A549 (cell line): ENCODE results near the gene PLA2G4A. TPM values are rescaled to one million over a fixed set of nuclear protein-coding genes. Genes with fewer than 3 reads are reported as not detected.

ENCODE experiments used
- ATAC-seq, 2 experiments: fragments of 200-7000 bp in 1 of 2; fragments of >200 bp in 1 of 2; cut with Nextera tagmentation in 1 of 2; cut with Tn5 transposase in 1 of 2; 3 replicates each; pipeline versions ENCODE4 v1.8.0 to v1.9.1; 2018 to 2020; ENCODE audit warnings: mild to moderate bottlenecking in 1 of 2, moderate library complexity in 1 of 2
- CTCF ChIA-PET: fragments of 300-600 bp; sonication (Branson Sonifier 250); formaldehyde crosslinking; extraction: SDS; loops from one replicate; lab custom pipeline; 2021; ENCODE audit warnings: antibody characterized with exemption, inconsistent platforms; lab: Yijun Ruan, JAX
- POLR2A ChIA-PET: fragments of 350-600 bp; formaldehyde crosslinking; extraction: SDS; loops from one replicate; lab custom pipeline; 2021; ENCODE audit warnings: antibody characterized with exemption, inconsistent platforms; lab: Yijun Ruan, JAX
- DNase-seq, 2 experiments: peaks; one replicate each; pipeline versions ENCODE4 v3.0.0 to v3.0.0-alpha.2; 2011 to 2016; ENCODE audit warnings: low read depth in 1 of 2, low spot score in 1 of 2
- FAIRE-seq: peaks from 2 replicates; lab custom pipeline; 2011; peaks lifted over from hg19 to GRCh38; lab: Jason Lieb, UNC
- H3K27ac ChIP-seq, 2 experiments: fragments of >200 bp; sonication (Bioruptor Twin); formaldehyde crosslinking; 3 replicates each; pipeline ENCODE4 v1.5.1; 2016 to 2017
- H3K4me1 ChIP-seq: fragments of >200 bp; sonication (Bioruptor Twin); formaldehyde crosslinking; 3 replicates; pipeline ENCODE4 v1.6.1; 2016
- H3K4me2 ChIP-seq: fragments of >200 bp; sonication (Bioruptor Twin); formaldehyde crosslinking; 3 replicates; pipeline ENCODE4 v1.6.1; 2016
- H3K4me3 ChIP-seq: fragments of >200 bp; sonication (Bioruptor Twin); formaldehyde crosslinking; 3 replicates; pipeline ENCODE4 v1.5.1; 2016
- H3K9me3 ChIP-seq: fragments of >200 bp; sonication (Bioruptor Twin); formaldehyde crosslinking; 3 replicates; pipeline ENCODE4 v1.6.1; 2016
- CBX2 ChIP-seq: fragments of 200-600 bp; sonication (generic); IDR thresholded peaks from 2 replicates; pipeline ENCODE4 v1.6.1; 2016; ENCODE audit warnings: low read depth, mild to moderate bottlenecking, borderline replicate concordance
- CBX8 ChIP-seq: fragments of 200-600 bp; sonication (generic); IDR thresholded peaks from 2 replicates; pipeline ENCODE4 v1.6.1; 2016
- CEBPB ChIP-seq, 2 experiments: fragments of >200 bp in 1 of 2; sonication (Bioruptor Twin) in 1 of 2; formaldehyde crosslinking in 1 of 2; IDR thresholded peaks; 2 replicates each; pipeline ENCODE4 v1.6.1; 2012 to 2016
- CTCF ChIP-seq: fragments of >200 bp; sonication (Bioruptor Twin); formaldehyde crosslinking; IDR thresholded peaks from 3 replicates; pipeline ENCODE4 v1.5.1; 2016
- EHF ChIP-seq: fragments of 250-450 bp; sonication (Bioruptor Pico); IDR thresholded peaks from 2 replicates; pipeline ENCODE4 v1.5.0; 2020; ENCODE audit warnings: mild to moderate bottlenecking
- EP300 ChIP-seq, 2 experiments: fragments of >200 bp; sonication (Bioruptor Twin); formaldehyde crosslinking; IDR thresholded peaks; 2 replicates in 1 of 2; 3 replicates in 1 of 2; pipeline ENCODE4 v1.6.1; 2016 to 2017
- ESRRA ChIP-seq: fragments of 150-350 bp; IDR thresholded peaks from 2 replicates; pipeline ENCODE4 v1.6.1; 2014; ENCODE audit warnings: mild to moderate bottlenecking, low read length, borderline replicate concordance
- FOSB ChIP-seq: fragments of 250-450 bp; sonication (Bioruptor Pico); IDR thresholded peaks from 2 replicates; pipeline ENCODE4 v1.5.0; 2020; ENCODE audit warnings: mild to moderate bottlenecking, moderate library complexity
- FOXS1 ChIP-seq: fragments of 250-450 bp; sonication (Bioruptor Pico); IDR thresholded peaks from 2 replicates; pipeline ENCODE4 v1.5.0; 2020; ENCODE audit warnings: mild to moderate bottlenecking, moderate library complexity
- GATA3 ChIP-seq: IDR thresholded peaks from 2 replicates; pipeline ENCODE4 v1.6.1; 2012; ENCODE audit warnings: borderline replicate concordance
- HES2 ChIP-seq: fragments of >200 bp; sonication (Bioruptor Twin); formaldehyde crosslinking; IDR thresholded peaks from 2 replicates; pipeline ENCODE4 v1.6.1; 2016
- HOXA7 ChIP-seq: fragments of 250-450 bp; sonication (Bioruptor Pico); IDR thresholded peaks from 2 replicates; pipeline ENCODE4 v1.5.0; 2020; ENCODE audit warnings: mild to moderate bottlenecking, moderate library complexity
- HOXB13 ChIP-seq: fragments of 250-450 bp; sonication (Bioruptor Pico); IDR thresholded peaks from 2 replicates; pipeline ENCODE4 v1.5.0; 2020; ENCODE audit warnings: low read depth, mild to moderate bottlenecking, moderate library complexity
- JUNB ChIP-seq: fragments of >200 bp; sonication (Bioruptor Twin); formaldehyde crosslinking; IDR thresholded peaks from 2 replicates; pipeline ENCODE4 v1.6.1; 2016
- KDM5A ChIP-seq: fragments of 200-600 bp; sonication (generic); IDR thresholded peaks from 2 replicates; pipeline ENCODE4 v1.6.1; 2016; ENCODE audit warnings: antibody characterized with exemption, mild to moderate bottlenecking
- MAX ChIP-seq: IDR thresholded peaks from 2 replicates; pipeline ENCODE4 v1.6.1; 2012
- MAZ ChIP-seq: fragments of 150-350 bp; IDR thresholded peaks from 2 replicates; pipeline ENCODE4 v1.6.1; 2014; ENCODE audit warnings: antibody characterized with exemption, low read depth, low read length, borderline replicate concordance
- MYC ChIP-seq: IDR thresholded peaks from 2 replicates; pipeline ENCODE4 v1.6.1; 2012; ENCODE audit warnings: mild to moderate bottlenecking, inconsistent platforms, low read length, improper control_type of control experiment, borderline replicate concordance
- NFE2L2 ChIP-seq: fragments of 150-350 bp; conservative IDR thresholded peaks from 2 replicates; pipeline ENCODE4 v1.6.1; 2014; ENCODE audit warnings: low read length
- NPAS2 ChIP-seq: fragments of 250-450 bp; sonication (Bioruptor Pico); IDR thresholded peaks from 2 replicates; pipeline ENCODE4 v1.8.0; 2022; ENCODE audit warnings: mild to moderate bottlenecking, moderate library complexity, borderline replicate concordance
- POLR2A ChIP-seq: IDR thresholded peaks from 2 replicates; pipeline ENCODE4 v1.6.1; 2012; ENCODE audit warnings: mild to moderate bottlenecking, low read length
- RNF2 ChIP-seq: fragments of 200-600 bp; sonication (generic); IDR thresholded peaks from 2 replicates; pipeline ENCODE4 v1.6.1; 2016; ENCODE audit warnings: low read depth, mild to moderate bottlenecking, antibody characterized with exemption, moderate library complexity, borderline replicate concordance
- USF2 ChIP-seq: fragments of 450-650 bp; IDR thresholded peaks from 2 replicates; pipeline ENCODE4 v1.6.1; 2014; ENCODE audit warnings: antibody characterized with exemption
- ZC3H11A ChIP-seq: fragments of 450-650 bp; IDR thresholded peaks from 2 replicates; pipeline ENCODE4 v1.6.1; 2014; ENCODE audit warnings: antibody characterized with exemption, mild to moderate bottlenecking
- ZFP36 ChIP-seq: fragments of 450-650 bp; IDR thresholded peaks from 2 replicates; pipeline ENCODE4 v1.6.1; 2014; ENCODE audit warnings: borderline replicate concordance; ENCODE audit not compliant: partially characterized antibody
- ZSCAN20 ChIP-seq: fragments of 250-450 bp; sonication (Bioruptor Pico); IDR thresholded peaks from 2 replicates; pipeline ENCODE4 v1.8.0; 2022; ENCODE audit warnings: mild to moderate bottlenecking, moderate library complexity
- WGBS: methylation state at CpG from one replicate; pipeline ENCODE4 v1.1.6; 2017; ENCODE audit errors: missing lambda C conversion rate; 5-methylcytosine and 5-hydroxymethylcytosine counted together
- polyA plus RNA-seq, 4 experiments: library from polyadenylated mRNA; depleted of rRNA in 3 of 4; stranded (reverse); fragments of >200 nt; fragmentation: RNase III in 1 of 4; extraction: RNeasy Plus Mini Kit Qiagen cat#74134 plus additional on column Dnase treatment in 1 of 4; gene quantifications; 2 replicates in 3 of 4; 3 replicates in 1 of 4; pipeline ENCODE4 v1.2.3, GENCODE V29; 2011 to 2017
- TF ChIP-seq, protein P1 (sequence below): fragments of 250-450 bp; sonication (Bioruptor Pico); IDR thresholded peaks from 2 replicates; pipeline ENCODE4 v1.5.0; 2021; ENCODE audit warnings: mild to moderate bottlenecking, moderate library complexity, borderline replicate concordance
- TF ChIP-seq, protein P2 (sequence below): IDR thresholded peaks from 2 replicates; pipeline ENCODE4 v1.6.1; 2012; ENCODE audit warnings: low read depth, borderline replicate concordance
- TF ChIP-seq, protein P3 (sequence below): fragments of 150-350 bp; IDR thresholded peaks from 2 replicates; pipeline ENCODE4 v1.6.1; 2014; ENCODE audit warnings: low read depth, mild to moderate bottlenecking, low read length

The PLA2G4A gene
- polyA plus RNA-seq, 2 of the 4 experiments (the other 2 are of a cell fraction) = 26.3 to 80.4 TPM

GRCh38 chr1:186958520-186958919 is 129.8 kb downstream of the PLA2G4A start (continued):
- TF ChIP-seq, protein P1, sequence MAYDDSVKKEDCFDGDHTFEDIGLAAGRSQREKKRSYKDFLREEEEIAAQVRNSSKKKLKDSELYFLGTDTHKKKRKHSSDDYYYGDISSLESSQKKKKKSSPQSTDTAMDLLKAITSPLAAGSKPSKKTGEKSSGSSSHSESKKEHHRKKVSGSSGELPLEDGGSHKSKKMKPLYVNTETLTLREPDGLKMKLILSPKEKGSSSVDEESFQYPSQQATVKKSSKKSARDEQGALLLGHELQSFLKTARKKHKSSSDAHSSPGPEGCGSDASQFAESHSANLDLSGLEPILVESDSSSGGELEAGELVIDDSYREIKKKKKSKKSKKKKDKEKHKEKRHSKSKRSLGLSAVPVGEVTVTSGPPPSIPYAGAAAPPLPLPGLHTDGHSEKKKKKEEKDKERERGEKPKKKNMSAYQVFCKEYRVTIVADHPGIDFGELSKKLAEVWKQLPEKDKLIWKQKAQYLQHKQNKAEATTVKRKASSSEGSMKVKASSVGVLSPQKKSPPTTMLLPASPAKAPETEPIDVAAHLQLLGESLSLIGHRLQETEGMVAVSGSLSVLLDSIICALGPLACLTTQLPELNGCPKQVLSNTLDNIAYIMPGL (CRISPR knock-in tag) = no peak
- TF ChIP-seq, protein P2, sequence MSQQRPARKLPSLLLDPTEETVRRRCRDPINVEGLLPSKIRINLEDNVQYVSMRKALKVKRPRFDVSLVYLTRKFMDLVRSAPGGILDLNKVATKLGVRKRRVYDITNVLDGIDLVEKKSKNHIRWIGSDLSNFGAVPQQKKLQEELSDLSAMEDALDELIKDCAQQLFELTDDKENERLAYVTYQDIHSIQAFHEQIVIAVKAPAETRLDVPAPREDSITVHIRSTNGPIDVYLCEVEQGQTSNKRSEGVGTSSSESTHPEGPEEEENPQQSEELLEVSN = no peak
- TF ChIP-seq ZC3H11A (no peak), MAZ (no peak), GATA3 (no peak), NFE2L2 (no peak), JUNB (peak; percentile 81; the same call in 1 of the 2 replicates), FOXS1 (CRISPR knock-in tag) (no peak), MYC (no peak), ZSCAN20 (peak; percentile 65; the same call in 1 of the 2 replicates), HES2 (peak; percentile 89), HOXB13 (CRISPR knock-in tag) (no peak), POLR2A (no peak), HOXA7 (no peak), CBX2 (no peak), USF2 (no peak), CTCF (no peak)
- TF ChIP-seq, protein P3, sequence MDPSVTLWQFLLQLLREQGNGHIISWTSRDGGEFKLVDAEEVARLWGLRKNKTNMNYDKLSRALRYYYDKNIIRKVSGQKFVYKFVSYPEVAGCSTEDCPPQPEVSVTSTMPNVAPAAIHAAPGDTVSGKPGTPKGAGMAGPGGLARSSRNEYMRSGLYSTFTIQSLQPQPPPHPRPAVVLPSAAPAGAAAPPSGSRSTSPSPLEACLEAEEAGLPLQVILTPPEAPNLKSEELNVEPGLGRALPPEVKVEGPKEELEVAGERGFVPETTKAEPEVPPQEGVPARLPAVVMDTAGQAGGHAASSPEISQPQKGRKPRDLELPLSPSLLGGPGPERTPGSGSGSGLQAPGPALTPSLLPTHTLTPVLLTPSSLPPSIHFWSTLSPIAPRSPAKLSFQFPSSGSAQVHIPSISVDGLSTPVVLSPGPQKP = no peak

DNA sequence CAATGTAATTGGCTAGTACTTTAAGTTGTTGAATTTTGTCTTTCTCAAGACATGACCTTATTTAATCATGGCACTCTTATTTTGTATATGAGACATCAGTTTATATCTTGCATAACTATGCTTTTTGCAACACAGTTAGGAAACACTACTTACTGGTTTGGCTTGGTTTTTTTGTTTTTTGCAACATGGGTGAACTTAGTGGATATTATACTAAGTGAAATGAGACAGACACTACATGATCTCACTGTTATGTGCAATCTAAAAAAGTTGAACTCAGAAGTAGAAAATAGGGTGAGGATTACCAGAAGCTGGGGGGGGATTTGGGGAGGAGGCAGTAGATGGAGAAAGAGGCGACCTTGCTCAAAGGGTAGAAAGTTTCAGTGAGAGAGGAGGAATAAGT is 132.1 kb downstream of the PLA2G4A start:
- WGBS = 90% methylated on average over 1 of the region's 1 CpG
- DNase-seq (no peak), FAIRE-seq (no peak), ATAC-seq (no peak)
- Histone ChIP-seq H3K9me3 (no peaks in the 10 kb centered on the region), H3K27ac (no peak overlapping the region), H3K4me1 (peaks cover 22% of the 10 kb centered on the region), H3K4me2 (no peak overlapping the region), H3K4me3 (no peak overlapping the region)
- POLR2A ChIA-PET = interaction anchor here (0.6 kb wide), 1 partner anchor 1916 kb away, joined by 3 read pairs; the partner anchor contains the start of gene RNF2
- peak; percentile 68; the same call in 1 of the 2 replicates for TF ChIP-seq HES2
- TF ChIP-seq, protein P3 = no peak
- no peak for TF ChIP-seq EP300 (IDR thresholded peaks at IDR 0.05)
- no peak for TF ChIP-seq NPAS2 (CRISPR knock-in tag)
- peak in 1 of 2 experiments; percentile 53; a peak in 2 of 4 replicates for TF ChIP-seq CEBPB (IDR thresholded peaks at IDR 0.05)
- no peak for TF ChIP-seq ZFP36
- TF ChIP-seq CBX8 = no peak
- no peak for TF ChIP-seq FOSB (CRISPR knock-in tag)
- no peak for TF ChIP-seq ESRRA
- no peak for TF ChIP-seq RNF2
- no peak for TF ChIP-seq KDM5A
- TF ChIP-seq MAX = no peak
- TF ChIP-seq GATA3 = no peak
- TF ChIP-seq, protein P1 (CRISPR knock-in tag) = no peak
- no peak for TF ChIP-seq EHF (CRISPR knock-in tag)
- CTCF ChIA-PET = interaction anchor here (1.0 to 1.3 kb wide), 2 partner anchors 25 to 355 kb away, joined by 4 to 5 read pairs; no protein-coding TSS in a partner anchor
